CD4-positive, alpha-beta T cell treated with Interleukin-17A for 4 hours (primary cell): ENCODE results near the gene SCAF11.

Experiments
- DNase-seq: peaks from one replicate; pipeline ENCODE4 v3.0.0-alpha.2; 2020; ENCODE audit warnings: mixed read lengths

Gene SCAF11

GRCh38 chr12:45981075-45981837 lies 9.1 kb downstream of the SCAF11 start:
- DNase-seq: no peak

DNA sequence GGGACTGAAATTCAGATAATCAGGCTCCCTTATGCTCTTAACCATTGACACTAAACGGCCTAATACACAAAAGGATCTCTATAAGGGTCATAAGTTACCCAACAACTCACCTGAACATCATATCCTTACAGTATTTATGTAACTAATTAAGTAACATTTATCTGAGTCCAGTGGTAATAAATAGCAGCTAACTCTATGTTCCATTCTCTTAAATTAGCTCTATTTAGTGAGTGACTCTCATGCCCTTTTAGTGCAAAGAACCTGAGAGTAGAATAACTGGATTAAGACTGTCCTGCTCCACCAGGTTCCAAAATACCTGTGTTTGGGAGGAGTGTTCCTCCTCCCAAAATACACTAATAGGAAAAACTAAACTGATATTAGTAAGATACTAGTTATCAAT lies 9.8 kb downstream of the SCAF11 start:
- no peak for DNase-seq

DNA sequence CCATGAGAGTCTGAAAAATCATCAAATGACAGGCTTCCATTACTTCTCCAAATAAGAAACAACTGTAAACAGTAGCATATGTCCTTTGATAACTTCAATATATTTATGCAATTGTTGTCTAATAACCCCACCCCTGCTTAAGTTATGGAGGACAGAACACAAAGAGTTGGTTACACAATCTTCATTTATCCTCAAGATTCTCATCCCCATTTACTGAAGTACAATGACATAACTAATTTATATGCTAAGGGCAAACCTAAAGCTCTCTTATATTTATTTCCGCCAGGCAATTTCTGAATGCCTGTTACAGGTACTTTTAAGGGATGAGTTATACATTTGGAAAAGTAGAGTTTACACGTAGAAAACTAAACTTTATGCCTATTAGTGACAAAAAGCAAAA lies 12.3 kb downstream of the SCAF11 start:
- no peak for DNase-seq

- no peak for DNase-seq
Measured at GRCh38 chr12:45977620-45978019, 12.8 kb downstream of the SCAF11 start.

GRCh38 chr12:45975506-45975905 lies 14.9 kb downstream of the SCAF11 start:
- DNase-seq: no peak

GRCh38 chr12:45974883-45975282 lies 15.5 kb downstream of the SCAF11 start:
- no peak for DNase-seq

DNA sequence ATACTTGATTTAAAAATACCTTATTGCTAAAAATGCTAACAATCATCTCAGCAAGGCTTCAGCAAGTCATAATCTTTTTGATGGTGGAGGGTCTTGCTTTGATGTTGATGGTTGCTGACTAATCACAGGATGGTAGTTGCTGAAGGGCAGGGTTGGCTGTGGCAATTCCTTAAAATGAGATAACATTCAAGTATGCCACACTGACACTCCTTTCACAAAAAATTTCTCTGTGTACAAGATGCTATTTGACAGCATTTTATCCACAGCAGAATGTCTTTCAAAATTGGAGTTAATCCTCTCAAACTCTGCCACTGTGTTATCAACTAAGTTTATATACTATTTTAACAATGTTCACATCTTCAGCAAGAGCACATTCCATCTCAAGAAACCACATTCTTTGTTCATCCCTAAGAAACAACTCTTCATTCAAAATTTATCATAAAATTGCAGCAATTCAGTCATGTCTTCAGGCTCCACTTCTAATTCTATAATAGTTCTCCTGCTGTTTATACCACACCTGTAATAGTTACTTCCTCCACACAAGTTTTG lies 16.1 kb downstream of the SCAF11 start:
- DNase-seq: no peak

DNA sequence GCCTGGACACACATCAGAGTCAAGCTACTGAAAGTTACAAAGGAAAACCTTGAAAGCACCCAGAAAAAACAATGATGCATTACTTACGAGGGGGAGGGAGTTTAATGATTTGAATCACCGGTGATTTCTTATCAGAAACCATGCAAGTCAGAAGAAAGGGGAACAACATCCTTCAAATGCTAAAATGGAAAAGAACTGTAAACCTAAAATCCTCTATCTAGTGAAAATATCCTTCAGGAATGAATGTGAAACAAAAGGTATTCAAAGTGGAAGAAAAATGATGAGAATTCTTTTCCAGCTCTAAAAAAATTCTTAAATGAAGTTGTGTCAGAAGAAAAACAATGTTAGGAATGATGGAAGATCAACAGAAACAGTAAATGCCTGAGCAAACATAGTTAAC lies 16.8 kb downstream of the SCAF11 start:
- DNase-seq: no peak

DNA sequence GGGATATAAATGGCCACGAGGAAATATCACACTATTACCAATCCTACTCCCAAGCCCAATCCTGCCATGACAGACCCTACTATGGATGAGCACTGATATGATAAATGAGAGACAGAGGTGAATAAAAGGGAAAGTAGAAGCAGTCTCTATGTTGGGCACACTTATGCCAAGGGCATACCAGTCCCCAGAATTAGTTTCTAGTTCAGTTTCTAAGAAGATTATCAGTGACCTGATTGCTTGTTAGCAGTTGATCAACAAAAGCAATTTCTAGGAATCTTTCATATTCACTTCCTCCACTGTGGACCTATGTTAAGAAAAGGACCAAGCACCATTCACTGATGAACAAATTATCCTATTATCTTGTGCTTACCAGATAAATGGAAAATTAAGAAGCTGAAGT lies 20.0 kb downstream of the SCAF11 start:
- DNase-seq: no peak

DNA sequence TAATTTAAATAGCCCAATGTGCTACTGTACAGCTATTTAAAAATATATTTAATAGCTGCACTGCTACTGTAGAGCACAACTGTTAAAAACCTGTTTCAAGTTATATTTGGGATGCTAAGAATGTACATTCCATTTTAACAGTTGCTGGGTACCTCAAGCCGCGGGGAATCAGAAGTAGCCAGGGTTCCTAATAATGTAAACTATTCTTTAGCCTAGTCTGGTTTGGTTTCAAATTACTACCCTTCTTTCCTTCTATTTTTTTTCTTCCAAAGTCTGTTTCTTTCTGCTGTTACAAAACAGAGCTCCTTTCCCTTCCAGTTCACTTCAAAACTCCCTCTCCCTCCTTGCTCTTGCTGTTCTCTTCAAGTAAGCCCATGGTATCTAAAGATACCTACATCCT lies 21.3 kb downstream of the SCAF11 start:
- no peak for DNase-seq

DNA sequence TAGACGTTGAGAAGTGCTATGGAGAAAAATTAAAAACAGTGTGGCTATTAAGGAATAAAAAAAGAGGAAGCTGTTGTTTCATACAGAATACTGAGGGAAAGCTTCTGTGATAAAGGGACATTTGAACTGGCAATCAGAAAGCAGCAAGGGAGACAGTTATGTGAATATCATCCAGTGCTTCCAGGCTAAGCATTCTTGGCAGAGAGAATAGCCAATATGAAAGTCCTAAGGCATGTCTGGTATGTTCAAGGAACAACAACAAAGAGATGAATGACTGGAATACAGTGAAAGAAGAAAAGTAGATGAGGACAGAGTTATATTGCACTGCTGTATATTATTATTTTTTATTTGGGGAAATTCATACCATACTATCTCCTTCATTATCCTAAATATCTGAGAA lies 23.9 kb downstream of the SCAF11 start:
- no peak for DNase-seq

- no peak for DNase-seq
Measured at GRCh38 chr12:45962553-45963325, 27.6 kb downstream of the SCAF11 start.

- no peak for DNase-seq
Measured at GRCh38 chr12:45959728-45960127, 30.6 kb downstream of the SCAF11 start.

- no peak for DNase-seq
Measured at GRCh38 chr12:45959025-45959424, 31.3 kb downstream of the SCAF11 start.

- DNase-seq: no peak
Measured at GRCh38 chr12:45948546-45948945, 41.8 kb downstream of the SCAF11 start.

- DNase-seq: no peak
Measured at GRCh38 chr12:45946435-45946834, 43.9 kb downstream of the SCAF11 start.

GRCh38 chr12:45944771-45945170 lies 45.6 kb downstream of the SCAF11 start:
- no peak for DNase-seq

GRCh38 chr12:45939759-45940158 lies 50.6 kb downstream of the SCAF11 start:
- DNase-seq: no peak

- no peak for DNase-seq
Measured at GRCh38 chr12:45938566-45938965, 51.8 kb downstream of the SCAF11 start.

GRCh38 chr12:45934956-45935355 lies 55.4 kb downstream of the SCAF11 start:
- DNase-seq: no peak

GRCh38 chr12:45933504-45933903 lies 56.9 kb downstream of the SCAF11 start:
- no peak for DNase-seq

DNA sequence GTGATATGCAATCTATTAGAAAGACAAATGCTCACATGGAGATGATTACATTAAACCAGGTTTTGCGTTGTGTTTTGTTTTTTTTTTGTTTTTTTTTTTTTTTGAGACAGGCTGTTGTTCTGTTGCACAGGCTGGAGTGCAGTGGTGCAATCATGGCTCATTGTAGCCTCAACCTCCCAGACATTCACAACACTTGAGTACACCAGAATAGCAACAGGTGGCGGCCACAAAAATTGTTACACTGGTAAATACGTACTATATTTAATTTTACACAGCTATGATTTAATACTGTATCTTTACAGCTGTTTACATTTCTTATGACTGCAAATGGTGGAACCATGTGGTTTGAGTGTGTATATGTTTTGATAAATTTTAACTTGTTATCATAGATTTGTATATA lies 60.0 kb downstream of the SCAF11 start:
- DNase-seq: no peak

DNA sequence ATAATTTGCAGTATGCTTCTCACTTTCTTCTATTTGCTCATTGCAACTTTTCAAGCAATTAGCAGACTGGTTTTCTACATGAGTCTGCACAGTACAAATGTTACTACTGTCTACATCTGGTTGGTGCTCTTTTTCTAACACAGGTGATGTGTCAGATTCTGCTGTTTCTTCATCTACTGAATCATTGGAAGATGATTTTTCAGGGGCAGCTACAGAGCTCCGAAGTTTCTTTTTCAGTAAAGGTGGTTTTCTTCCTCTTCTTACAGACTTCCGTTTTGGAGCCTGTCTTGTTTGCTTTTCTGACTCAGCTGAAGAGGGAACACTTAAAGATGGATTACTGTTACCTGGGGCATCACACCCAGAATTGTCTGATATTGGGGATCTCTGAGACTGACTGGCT lies 62.1 kb downstream of the SCAF11 start:
- DNase-seq: no peak

DNA sequence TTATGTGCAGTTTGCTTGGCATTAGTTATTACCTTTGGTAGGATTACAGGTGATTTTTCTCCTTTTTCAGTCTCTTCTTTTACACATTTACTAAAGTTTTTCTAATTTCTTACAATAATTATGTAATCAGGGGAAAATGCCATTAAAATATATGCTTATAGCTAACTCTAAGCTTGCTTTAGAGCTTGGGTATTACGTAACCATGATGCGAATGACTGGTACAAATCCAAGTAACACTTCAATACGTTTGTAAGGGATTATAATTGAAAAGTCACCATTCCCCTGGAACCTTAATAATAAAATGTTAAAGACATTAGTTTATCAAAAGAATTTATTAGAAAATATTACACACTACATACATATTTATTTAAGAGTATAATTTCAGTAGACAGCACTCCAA lies 71.6 kb downstream of the SCAF11 start:
- no peak for DNase-seq
